GM12875 (cell line): ENCODE data around the gene SCML1.

Experiments
- H3K4me3 ChIP-seq: one replicate; pipeline ENCODE4 v1.5.1; 2011; ENCODE audit warnings: low read depth, low read length, control low read depth
- TF ChIP-seq, protein P1 (sequence below): IDR thresholded peaks from 2 replicates; pipeline ENCODE4 v1.5.1; 2011; ENCODE audit warnings: low read depth, mild to moderate bottlenecking, control low read depth, inconsistent platforms, low read length, moderate library complexity, borderline replicate concordance; ENCODE audit not compliant: insufficient read depth

Gene SCML1

GRCh38 chrX:17705211-17705610 lies 32.1 kb upstream of the SCML1 start:
- TF ChIP-seq, protein P1, sequence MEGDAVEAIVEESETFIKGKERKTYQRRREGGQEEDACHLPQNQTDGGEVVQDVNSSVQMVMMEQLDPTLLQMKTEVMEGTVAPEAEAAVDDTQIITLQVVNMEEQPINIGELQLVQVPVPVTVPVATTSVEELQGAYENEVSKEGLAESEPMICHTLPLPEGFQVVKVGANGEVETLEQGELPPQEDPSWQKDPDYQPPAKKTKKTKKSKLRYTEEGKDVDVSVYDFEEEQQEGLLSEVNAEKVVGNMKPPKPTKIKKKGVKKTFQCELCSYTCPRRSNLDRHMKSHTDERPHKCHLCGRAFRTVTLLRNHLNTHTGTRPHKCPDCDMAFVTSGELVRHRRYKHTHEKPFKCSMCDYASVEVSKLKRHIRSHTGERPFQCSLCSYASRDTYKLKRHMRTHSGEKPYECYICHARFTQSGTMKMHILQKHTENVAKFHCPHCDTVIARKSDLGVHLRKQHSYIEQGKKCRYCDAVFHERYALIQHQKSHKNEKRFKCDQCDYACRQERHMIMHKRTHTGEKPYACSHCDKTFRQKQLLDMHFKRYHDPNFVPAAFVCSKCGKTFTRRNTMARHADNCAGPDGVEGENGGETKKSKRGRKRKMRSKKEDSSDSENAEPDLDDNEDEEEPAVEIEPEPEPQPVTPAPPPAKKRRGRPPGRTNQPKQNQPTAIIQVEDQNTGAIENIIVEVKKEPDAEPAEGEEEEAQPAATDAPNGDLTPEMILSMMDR: no peak

GRCh38 chrX:17706676-17707075 lies 30.6 kb upstream of the SCML1 start:
- TF ChIP-seq, protein P1: no peak
- no peak overlapping the region for H3K4me3 ChIP-seq

More at GRCh38 chrX:17705211-17705610, 32.1 kb upstream of the SCML1 start:
- H3K4me3 ChIP-seq: no peak overlapping the region

DNA sequence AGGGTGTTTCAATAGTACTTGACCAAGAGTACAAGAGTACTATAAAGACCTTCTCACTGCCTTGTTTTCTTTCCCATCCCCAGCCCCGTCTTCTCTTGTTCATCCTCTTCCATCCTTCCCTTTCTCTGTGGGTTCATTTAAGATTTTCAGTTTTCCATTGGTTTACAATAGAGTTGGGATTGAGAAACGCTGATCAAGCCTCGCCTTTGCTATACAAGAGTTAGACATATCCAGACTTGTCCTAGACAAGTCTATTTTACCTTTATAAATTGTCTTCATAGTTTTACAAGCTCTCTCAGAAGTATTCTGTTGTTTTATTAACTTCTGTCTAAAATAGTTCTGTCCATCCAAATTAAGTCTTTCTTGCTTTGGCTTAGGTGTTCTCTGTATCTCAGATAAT lies 29.6 kb upstream of the SCML1 start:
- TF ChIP-seq, protein P1: no peak
- H3K4me3 ChIP-seq: no peak overlapping the region

GRCh38 chrX:17710871-17711301 lies 26.4 kb upstream of the SCML1 start:
- H3K4me3 ChIP-seq: no peak overlapping the region
- TF ChIP-seq, protein P1: no peak

DNA sequence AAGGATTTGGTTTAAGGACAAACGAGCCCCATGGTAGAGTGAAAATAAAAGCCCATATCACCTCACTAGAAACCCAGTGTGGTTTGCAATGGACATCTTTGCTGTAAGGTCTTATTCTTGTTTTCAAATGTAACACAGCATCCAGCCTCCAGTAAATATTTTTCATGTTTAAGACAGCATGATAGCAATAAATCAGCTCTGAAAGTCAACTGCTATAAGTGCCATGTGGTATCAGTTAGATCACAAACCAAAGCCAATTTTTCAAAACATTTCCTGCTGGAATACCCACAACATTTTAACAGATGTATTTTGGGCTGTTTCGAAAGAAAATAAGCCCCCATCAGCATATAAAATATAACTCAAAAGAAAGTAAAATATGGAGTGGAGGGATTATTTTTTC lies 24.0 kb upstream of the SCML1 start:
- H3K4me3 ChIP-seq: no peak overlapping the region
- TF ChIP-seq, protein P1: no peak

- no peak overlapping the region for H3K4me3 ChIP-seq
- TF ChIP-seq, protein P1: no peak
Observed at GRCh38 chrX:17718649-17719165, 18.6 kb upstream of the SCML1 start.

GRCh38 chrX:17719711-17720110 lies 17.6 kb upstream of the SCML1 start:
- TF ChIP-seq, protein P1: no peak
- H3K4me3 ChIP-seq: no peak overlapping the region
